Measurements from ENCODE around the gene PTPRB. TPM values are rescaled to one million over a fixed set of nuclear protein-coding genes. Genes with fewer than 3 reads are reported as not detected.
"Not testable (repeated sequence)": the region's sequence is repeated elsewhere in the genome, so short reads cannot be mapped to it uniquely, and the experiment has no call there.

The PTPRB gene
- total and polyA plus RNA-seq, 12 donors, result 8.0 to 46.3 (median 28.4) TPM

GRCh38 chr12:70497508-70497907, 139.7 kb downstream of the PTPRB start:
- H3K4me1 ChIP-seq (replicated peaks in 1 of 2), result no peaks in the 10 kb centered on the region
- DNase-seq, result no peak
- H3K27me3 ChIP-seq, result no peaks in the 10 kb centered on the region
- H3K9me3 ChIP-seq (replicated peaks in 1 of 3), result no peaks in the 10 kb centered on the region
- TF ChIP-seq CTCF (IDR thresholded peaks at IDR 0.05) (no peak), POLR2A (IDR thresholded peaks at IDR 0.05) (no peak)
- H3K36me3 ChIP-seq (replicated peaks in 1 of 2), result no peaks in the 10 kb centered on the region
- intact Hi-C loops (cut with DNase I), result no loop called here
- WGBS, 4 donors, result 74 to 92% (median 85%) methylated on average over 5 of the region's 5 CpGs
- no peak overlapping the region for H3K4me3 ChIP-seq
- H3K27ac ChIP-seq, result no peak overlapping the region

GRCh38 chr12:70492904-70493303, 144.3 kb downstream of the PTPRB start:
- H3K36me3 ChIP-seq (replicated peaks in 1 of 2); H3K27me3 ChIP-seq; H3K27ac ChIP-seq; intact Hi-C loops (cut with DNase I); H3K4me1 ChIP-seq (replicated peaks in 1 of 2); DNase-seq; H3K4me3 ChIP-seq; H3K9me3 ChIP-seq (replicated peaks in 1 of 3): not testable (repeated sequence)
- WGBS, 4 donors, result 86 to 100% (median 89%) methylated on average over 1 of the region's 1 CpG

- DNase-seq; intact Hi-C loops (cut with DNase I); H3K4me1 ChIP-seq (replicated peaks in 1 of 2); H3K9me3 ChIP-seq (replicated peaks in 1 of 3); H3K4me3 ChIP-seq; H3K27ac ChIP-seq; H3K36me3 ChIP-seq (replicated peaks in 1 of 2); H3K27me3 ChIP-seq: not testable (repeated sequence)
Measured at GRCh38 chr12:70490928-70491327, 146.3 kb downstream of the PTPRB start.

- DNase-seq, result no peak
- no peak for TF ChIP-seq POLR2A (IDR thresholded peaks at IDR 0.05)
- TF ChIP-seq CTCF (IDR thresholded peaks at IDR 0.05), result no peak
- 52 to 93% (median 89%) methylated on average over 2 of the region's 2 CpGs for WGBS, 4 donors
- intact Hi-C loops (cut with DNase I), result no loop called here
- H3K4me1 ChIP-seq (replicated peaks in 1 of 2), result no peaks in the 10 kb centered on the region
- no peaks in the 10 kb centered on the region for H3K36me3 ChIP-seq (replicated peaks in 1 of 2)
- H3K27me3 ChIP-seq, result no peaks in the 10 kb centered on the region
- H3K4me3 ChIP-seq, result no peak overlapping the region
- H3K9me3 ChIP-seq (replicated peaks in 1 of 3), result no peaks in the 10 kb centered on the region
- H3K27ac ChIP-seq, result no peak overlapping the region
Measured at GRCh38 chr12:70487440-70487839, 149.8 kb downstream of the PTPRB start.

- no peak for TF ChIP-seq POLR2A (IDR thresholded peaks at IDR 0.05)
- no peak for TF ChIP-seq CTCF (IDR thresholded peaks at IDR 0.05)
- no peak overlapping the region for H3K4me3 ChIP-seq
- no peaks in the 10 kb centered on the region for H3K27me3 ChIP-seq
- H3K36me3 ChIP-seq (replicated peaks in 1 of 2), result no peaks in the 10 kb centered on the region
- H3K4me1 ChIP-seq (replicated peaks in 1 of 2), result no peaks in the 10 kb centered on the region
- H3K27ac ChIP-seq, result no peak overlapping the region
- no peak for DNase-seq
- WGBS, 4 donors, result 56 to 64% (median 62%) methylated on average over 2 of the region's 2 CpGs
- no peaks in the 10 kb centered on the region for H3K9me3 ChIP-seq (replicated peaks in 1 of 3)
- intact Hi-C loops (cut with DNase I), result no loop called here
Measured at GRCh38 chr12:70486588-70486987, 150.6 kb downstream of the PTPRB start.

All from adrenal gland (tissue), 12 donors.